Muscle of back (tissue), 11 donors: Measurements from ENCODE around the gene HAPLN2. TPM values are rescaled to one million over a fixed set of nuclear protein-coding genes. Genes with fewer than 3 reads are reported as not detected.
"Not testable (repeated sequence)": the region's sequence is repeated elsewhere in the genome, so short reads cannot be mapped to it uniquely, and the experiment has no call there.

Source experiments
- DNase-seq, 3 donors: peaks; one replicate each; pipeline versions ENCODE4 v3.0.0 to v3.0.0-alpha.2; 2013
- polyA plus RNA-seq, 10 donors: library from polyadenylated mRNA; unstranded; fragments of 120-200 nt; gene quantifications; one replicate each; pipeline ENCODE4 v1.2.1, GENCODE V29; 2013; ENCODE audit not compliant: insufficient read length in 10 of 10

HAPLN2 gene
- polyA plus RNA-seq, 10 donors, result 0.13 to 0.98 (median 0.27) TPM; not detected in 2

GRCh38 chr1:156591432-156592157 is 27.6 kb upstream of the HAPLN2 start, which contains the start of gene NAXE:
TSS of gene NAXE (plus strand) at chr1:156591776. CDS start at chr1:156591805, 29 bp downstream.
- peak; percentile 58 to 86 (median 76) for DNase-seq

- no peak for DNase-seq
Measured at GRCh38 chr1:156592158-156592909, 26.9 kb upstream of the HAPLN2 start.

- DNase-seq, result no peak
Measured at GRCh38 chr1:156592910-156593660, 26.1 kb upstream of the HAPLN2 start.

- DNase-seq, result no peak
Measured at GRCh38 chr1:156593661-156593989, 25.6 kb upstream of the HAPLN2 start.

- no peak for DNase-seq
Measured at GRCh38 chr1:156594190-156594589, 25.0 kb upstream of the HAPLN2 start.

- DNase-seq, result no peak
Measured at GRCh38 chr1:156595016-156595415, 24.2 kb upstream of the HAPLN2 start.

- DNase-seq, result no peak
Measured at GRCh38 chr1:156596426-156596825, 22.8 kb upstream of the HAPLN2 start.

GRCh38 chr1:156598125-156598524 is 21.1 kb upstream of the HAPLN2 start:
- no peak for DNase-seq

GRCh38 chr1:156598731-156599432 is 20.3 kb upstream of the HAPLN2 start:
- no peak for DNase-seq

GRCh38 chr1:156599811-156600210 is 19.4 kb upstream of the HAPLN2 start:
- DNase-seq, result no peak

- DNase-seq, result no peak
Measured at GRCh38 chr1:156600733-156601121, 18.5 kb upstream of the HAPLN2 start.

GRCh38 chr1:156601122-156601830 is 17.9 kb upstream of the HAPLN2 start, which contains the start of gene GPATCH4:
TSS of gene GPATCH4 (minus strand) at chr1:156601479.
- peak; percentile 87 to 95 (median 88) for DNase-seq

GRCh38 chr1:156601892-156602291 is 17.3 kb upstream of the HAPLN2 start:
- DNase-seq, result no peak

GRCh38 chr1:156602557-156602993 is 16.6 kb upstream of the HAPLN2 start:
- no peak for DNase-seq

GRCh38 chr1:156607344-156607743 is 11.9 kb upstream of the HAPLN2 start:
- DNase-seq, result not testable (repeated sequence)

GRCh38 chr1:156608036-156608674 is 11.1 kb upstream of the HAPLN2 start:
- DNase-seq, result peak; percentile 57 to 76 (median 70)

GRCh38 chr1:156608981-156609380 is 10.2 kb upstream of the HAPLN2 start:
- no peak for DNase-seq

GRCh38 chr1:156610072-156610471 is 9.1 kb upstream of the HAPLN2 start:
- not testable (repeated sequence) for DNase-seq

- DNase-seq, result no peak
Measured at GRCh38 chr1:156612666-156613065, 6.5 kb upstream of the HAPLN2 start.

GRCh38 chr1:156615946-156616345 is 3.3 kb upstream of the HAPLN2 start:
- DNase-seq, result no peak
